GM12875 (cell line): ENCODE data around the gene ABCA2.

Experiments
- H3K4me3 ChIP-seq: one replicate; pipeline ENCODE4 v1.5.1; 2011; ENCODE audit warnings: low read depth, low read length, control low read depth
- TF ChIP-seq, protein P1 (sequence below): IDR thresholded peaks from 2 replicates; pipeline ENCODE4 v1.5.1; 2011; ENCODE audit warnings: low read depth, mild to moderate bottlenecking, control low read depth, inconsistent platforms, low read length, moderate library complexity, borderline replicate concordance; ENCODE audit not compliant: insufficient read depth

ABCA2 gene

DNA sequence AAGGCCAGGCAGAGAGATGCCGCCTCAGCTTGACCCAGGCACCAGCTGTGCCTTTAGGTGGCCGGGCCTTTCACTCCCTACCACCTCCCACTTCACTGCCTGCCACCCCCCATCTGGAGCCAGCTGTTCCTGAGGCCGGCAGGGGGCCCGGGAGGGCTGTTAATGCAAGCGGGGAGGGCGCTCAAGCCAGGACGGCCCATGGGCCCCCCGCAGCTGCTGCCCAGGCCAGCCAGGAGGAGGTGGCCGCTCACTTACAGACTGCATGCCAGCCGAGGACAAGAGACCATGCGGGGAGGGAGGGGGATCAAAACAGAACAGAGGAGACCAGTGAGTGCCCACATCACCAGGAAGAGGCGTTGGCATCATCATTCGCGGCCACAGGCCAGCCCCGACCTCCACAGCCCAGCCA is 4.5 kb downstream of the ABCA2 start:
- no peak overlapping the region for H3K4me3 ChIP-seq
- TF ChIP-seq, protein P1, sequence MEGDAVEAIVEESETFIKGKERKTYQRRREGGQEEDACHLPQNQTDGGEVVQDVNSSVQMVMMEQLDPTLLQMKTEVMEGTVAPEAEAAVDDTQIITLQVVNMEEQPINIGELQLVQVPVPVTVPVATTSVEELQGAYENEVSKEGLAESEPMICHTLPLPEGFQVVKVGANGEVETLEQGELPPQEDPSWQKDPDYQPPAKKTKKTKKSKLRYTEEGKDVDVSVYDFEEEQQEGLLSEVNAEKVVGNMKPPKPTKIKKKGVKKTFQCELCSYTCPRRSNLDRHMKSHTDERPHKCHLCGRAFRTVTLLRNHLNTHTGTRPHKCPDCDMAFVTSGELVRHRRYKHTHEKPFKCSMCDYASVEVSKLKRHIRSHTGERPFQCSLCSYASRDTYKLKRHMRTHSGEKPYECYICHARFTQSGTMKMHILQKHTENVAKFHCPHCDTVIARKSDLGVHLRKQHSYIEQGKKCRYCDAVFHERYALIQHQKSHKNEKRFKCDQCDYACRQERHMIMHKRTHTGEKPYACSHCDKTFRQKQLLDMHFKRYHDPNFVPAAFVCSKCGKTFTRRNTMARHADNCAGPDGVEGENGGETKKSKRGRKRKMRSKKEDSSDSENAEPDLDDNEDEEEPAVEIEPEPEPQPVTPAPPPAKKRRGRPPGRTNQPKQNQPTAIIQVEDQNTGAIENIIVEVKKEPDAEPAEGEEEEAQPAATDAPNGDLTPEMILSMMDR, result no peak

DNA sequence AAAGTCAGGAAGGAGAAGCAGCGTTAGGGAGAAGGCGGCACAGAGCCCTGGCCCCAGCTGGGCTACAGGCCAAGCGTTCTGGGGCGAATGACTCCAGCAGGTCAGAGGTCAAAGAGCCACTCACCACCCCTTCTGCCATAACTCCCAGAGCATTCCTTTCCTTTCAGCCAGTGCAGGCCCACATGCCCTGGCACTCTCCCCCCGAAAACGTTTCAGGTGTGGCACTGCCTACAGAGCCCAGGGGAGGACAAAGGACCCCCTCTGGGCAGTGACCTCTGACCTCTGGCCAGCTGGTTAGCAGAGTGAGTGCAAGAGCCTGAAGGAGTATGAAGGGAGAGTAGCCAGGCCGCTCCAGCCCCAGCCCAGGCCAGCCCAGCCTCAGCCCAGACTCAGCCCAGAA is 4.9 kb downstream of the ABCA2 start:
- TF ChIP-seq, protein P1, result no peak
- H3K4me3 ChIP-seq, result no peak overlapping the region

GRCh38 chr9:137022662-137023008 is 5.4 kb downstream of the ABCA2 start:
- no peak overlapping the region for H3K4me3 ChIP-seq
- TF ChIP-seq, protein P1, result no peak

DNA sequence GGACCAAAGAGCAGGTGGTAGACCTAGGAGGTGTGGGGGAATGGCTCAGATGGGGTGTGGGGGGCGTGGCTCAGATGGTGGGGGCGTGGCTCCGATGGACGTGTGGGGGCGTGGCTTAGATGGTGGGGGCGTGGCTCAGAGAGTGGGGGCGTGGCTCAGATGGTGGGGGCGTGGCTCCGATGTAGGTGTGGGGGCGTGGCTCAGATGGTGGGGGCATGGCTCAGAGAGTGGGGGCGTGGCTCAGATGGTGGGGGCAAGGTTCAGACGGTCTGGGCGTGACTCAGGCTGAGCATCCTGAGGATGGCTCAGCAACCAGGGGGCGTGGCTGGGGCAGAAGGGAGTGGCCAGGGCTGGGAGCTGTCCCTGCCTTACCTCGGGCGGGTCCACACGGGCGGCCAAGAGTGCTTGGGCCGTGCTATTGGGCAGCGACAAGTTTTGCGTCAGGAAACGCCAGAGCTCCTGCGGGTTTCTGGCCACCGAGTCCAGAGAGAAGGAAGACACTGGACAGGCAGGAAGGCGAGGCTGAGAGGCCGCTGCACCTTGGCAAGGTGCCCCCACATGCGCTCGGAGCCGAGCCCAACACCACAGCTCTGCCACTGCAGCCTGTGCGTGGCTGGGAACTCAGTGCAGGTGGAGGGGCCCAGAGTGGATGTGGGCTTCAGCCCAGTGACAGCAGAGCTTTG is 5.9 kb downstream of the ABCA2 start:
- TF ChIP-seq, protein P1, result no peak
- no peak overlapping the region for H3K4me3 ChIP-seq

DNA sequence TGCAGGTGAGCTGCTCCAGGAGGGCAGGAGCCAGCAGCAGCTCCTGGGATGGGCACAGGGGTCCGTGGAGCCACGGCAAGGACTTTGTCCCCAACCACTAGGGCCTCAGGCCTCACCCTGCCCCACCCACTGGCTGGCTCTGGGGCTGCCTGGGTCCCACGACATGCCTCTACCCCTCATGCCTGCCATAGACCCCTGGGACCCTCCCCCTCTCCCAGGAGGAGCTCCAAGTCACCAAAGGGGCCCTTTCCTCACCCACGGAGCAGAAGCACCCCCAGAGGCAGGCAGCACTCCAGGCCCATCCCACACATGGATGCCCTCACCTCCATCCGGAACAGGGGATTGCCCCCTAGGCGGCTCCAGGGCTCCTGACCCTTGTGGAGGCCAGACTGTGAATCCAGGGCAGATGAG is 6.5 kb downstream of the ABCA2 start:
- no peak overlapping the region for H3K4me3 ChIP-seq
- TF ChIP-seq, protein P1, result no peak

GRCh38 chr9:137020771-137021567 is 7.1 kb downstream of the ABCA2 start:
- H3K4me3 ChIP-seq, result no peak overlapping the region
- TF ChIP-seq, protein P1, result no peak
